CD4-positive, alpha-beta T cell treated with Interleukin-21 for 1 hour (primary cell): ENCODE data around the gene PRKN.
"Not testable (repeated sequence)": the region's sequence is repeated elsewhere in the genome, so short reads cannot be mapped to it uniquely, and the experiment has no call there.

ENCODE experiments used
- DNase-seq: peaks from one replicate; pipeline ENCODE4 v3.0.0-alpha.2; 2020

The PRKN gene

DNA sequence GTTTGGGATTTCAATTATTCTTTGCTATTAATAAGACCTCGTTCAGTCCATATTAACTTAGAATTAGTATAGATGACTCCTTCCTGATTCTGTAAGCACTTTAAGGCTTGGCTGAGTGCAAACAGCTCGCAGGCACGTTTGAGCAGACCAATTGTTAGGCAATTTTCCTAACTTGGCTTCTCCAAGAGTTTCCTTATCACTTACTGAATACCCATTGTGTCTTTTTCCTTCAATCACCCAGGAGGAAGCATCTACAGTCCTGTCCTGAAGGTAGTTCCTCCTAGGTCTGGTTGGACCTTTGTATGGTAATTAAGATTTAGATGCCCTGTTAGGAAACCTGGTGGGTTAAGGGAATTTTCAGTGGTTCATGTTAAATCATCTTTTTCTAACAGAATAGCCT is 1414.1 kb downstream of the PRKN start:
- DNase-seq = not testable (repeated sequence)

GRCh38 chr6:161309774-161310173 is 1417.8 kb downstream of the PRKN start:
- not testable (repeated sequence) for DNase-seq

DNA sequence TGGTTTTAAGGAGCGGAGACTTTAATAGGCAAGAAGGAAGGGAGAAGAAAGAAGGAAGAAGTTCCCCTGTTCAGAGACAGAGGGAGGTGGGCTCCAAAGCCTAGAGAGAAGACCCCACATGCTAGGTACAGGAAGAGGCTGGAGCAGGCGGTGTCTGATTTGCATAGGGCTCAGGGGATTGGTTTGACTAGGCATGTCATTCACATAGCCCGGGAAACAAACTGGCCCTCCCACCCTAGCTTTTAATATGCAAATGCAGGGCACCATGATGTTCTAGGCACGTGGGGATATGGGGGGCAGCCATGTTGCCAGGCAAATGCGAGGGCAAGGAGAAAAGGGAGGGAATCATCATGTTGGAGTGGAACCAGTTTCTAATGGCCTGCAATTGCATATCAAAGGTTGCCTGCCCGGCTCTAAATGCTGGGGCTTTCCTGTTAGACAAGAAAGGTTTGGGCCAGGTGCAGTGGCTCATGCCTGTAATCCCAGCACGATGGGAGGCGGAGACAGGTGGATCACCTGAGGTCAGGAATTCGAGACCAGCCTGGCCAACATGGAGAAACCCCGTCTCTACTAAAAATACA is 1419.4 kb downstream of the PRKN start:
- no peak for DNase-seq

GRCh38 chr6:161305860-161306259 is 1421.7 kb downstream of the PRKN start:
- DNase-seq = no peak

DNA sequence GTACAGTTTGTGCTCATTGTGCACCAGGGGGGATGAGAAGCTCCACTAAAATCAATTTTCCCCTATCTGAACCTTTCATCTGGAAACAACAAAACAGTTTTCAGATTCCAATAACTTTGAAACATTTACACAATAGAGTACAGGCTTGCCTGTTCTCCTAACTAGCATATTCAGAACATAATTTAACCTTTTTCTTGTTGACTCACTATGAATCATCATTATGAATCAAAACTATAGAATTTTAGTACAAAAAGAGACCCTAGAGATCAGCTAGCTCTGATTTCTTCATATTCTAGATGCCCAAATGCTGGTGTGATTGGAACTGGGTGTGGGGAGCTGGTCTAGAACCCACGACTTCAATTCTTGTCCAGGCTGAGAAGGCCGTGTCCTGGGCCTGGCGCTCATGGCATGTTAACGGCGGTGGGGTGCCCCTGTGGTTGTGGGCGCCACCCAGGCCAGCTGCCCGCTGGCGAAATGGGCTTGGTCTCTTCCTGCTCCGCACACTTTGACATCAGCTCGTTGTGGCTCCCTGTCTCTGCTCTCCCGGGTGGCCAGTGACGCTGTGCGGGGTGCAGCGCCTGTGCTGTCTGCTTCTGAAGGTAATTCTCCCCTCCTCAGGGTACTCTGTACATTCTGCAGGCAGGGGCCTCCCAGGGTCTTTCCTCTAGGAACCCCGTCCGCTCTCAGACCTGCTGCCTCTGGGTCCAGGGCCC is 1423.8 kb downstream of the PRKN start:
- DNase-seq = no peak

- no peak for DNase-seq
Measured at GRCh38 chr6:161302949-161303348, 1424.6 kb downstream of the PRKN start.

DNA sequence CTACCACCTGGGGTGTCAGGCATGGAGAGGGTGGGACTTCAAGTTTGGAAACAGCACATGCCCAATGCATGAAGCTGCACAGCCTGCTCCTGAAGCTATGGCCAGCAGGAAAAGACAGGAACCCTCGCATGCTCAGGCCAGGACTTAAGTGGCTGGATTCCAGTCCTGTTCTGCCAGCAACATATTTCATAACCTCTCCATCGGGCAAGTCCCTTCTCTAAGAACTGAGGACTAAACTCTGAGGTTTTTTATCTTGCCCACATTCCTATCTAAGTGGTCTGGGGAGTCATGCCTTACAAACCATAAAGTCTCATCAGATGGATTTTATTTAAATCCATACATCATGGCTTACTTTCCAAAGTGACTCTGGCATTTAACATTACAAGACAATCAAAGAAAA is 1426.2 kb downstream of the PRKN start:
- no peak for DNase-seq

DNA sequence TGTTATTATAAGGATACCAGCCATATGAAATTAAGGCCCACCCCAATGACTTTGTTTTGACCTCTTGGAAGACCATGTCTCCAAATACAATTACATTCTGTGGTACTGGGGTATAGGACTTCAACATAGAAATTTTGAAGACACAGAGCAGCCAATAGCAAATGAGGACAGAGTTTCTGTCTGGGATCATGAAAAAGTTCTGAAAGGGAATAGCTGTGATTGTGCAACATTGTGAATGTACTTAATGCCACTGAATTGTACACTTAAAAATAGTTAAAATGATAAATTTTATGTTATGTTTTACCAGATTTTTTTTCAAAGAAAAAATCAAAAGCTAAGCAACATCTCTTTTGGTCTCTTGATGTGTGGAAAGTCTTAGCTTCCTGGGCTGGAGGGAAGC is 1426.7 kb downstream of the PRKN start:
- no peak for DNase-seq

DNA sequence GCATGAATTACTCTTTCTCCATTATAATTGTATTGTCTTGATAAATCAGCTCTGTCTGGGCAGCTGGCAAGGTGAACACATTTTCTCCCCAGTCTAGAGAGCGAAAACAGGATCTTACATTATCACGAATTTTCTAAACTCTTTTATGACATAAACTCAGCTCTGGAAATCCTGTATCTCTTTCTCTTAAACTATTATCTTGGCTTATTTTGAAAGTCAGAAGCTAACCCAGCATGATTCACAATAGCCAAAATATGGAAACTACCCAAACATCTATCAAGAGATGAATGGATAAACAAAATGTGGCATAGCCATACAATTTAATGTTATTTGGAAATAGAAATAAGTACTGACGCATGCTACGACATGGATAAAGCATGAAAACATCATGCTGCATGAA is 1427.8 kb downstream of the PRKN start:
- DNase-seq = no peak
